Stimulated activated CD4-positive, alpha-beta T cell treated with anti-CD3 and anti-CD28 coated beads, Interleukin-2, amount 100 ng/mL, for 4 hours (primary cell): ENCODE data around the gene THOC7.
A peak's percentile ranks its signal among the peaks of the same experiment; 100 is the strongest.

Source experiments
- DNase-seq: peaks from one replicate; pipeline ENCODE4 v3.0.0-alpha.2; 2020; ENCODE audit warnings: low read depth

The THOC7 gene

GRCh38 chr3:63878394-63879060, 14.9 kb upstream of the THOC7 start:
- no peak for DNase-seq

GRCh38 chr3:63877737-63878393, 14.3 kb upstream of the THOC7 start:
- no peak for DNase-seq

GRCh38 chr3:63876260-63876659, 12.7 kb upstream of the THOC7 start:
- DNase-seq: no peak

GRCh38 chr3:63875510-63875909, 11.9 kb upstream of the THOC7 start:
- no peak for DNase-seq

- DNase-seq: no peak
These were observed 11.2 kb upstream of the THOC7 start for GRCh38 chr3:63874769-63875168.

GRCh38 chr3:63872135-63872924, 8.7 kb upstream of the THOC7 start:
- no peak for DNase-seq

GRCh38 chr3:63870615-63871005, 7.0 kb upstream of the THOC7 start:
- DNase-seq: no peak

GRCh38 chr3:63869940-63870614, 6.5 kb upstream of the THOC7 start:
- no peak for DNase-seq

GRCh38 chr3:63867225-63867624, 3.6 kb upstream of the THOC7 start:
- no peak for DNase-seq

GRCh38 chr3:63864965-63865327, 1.3 kb upstream of the THOC7 start:
- no peak for DNase-seq

GRCh38 chr3:63864008-63864964, 681 bp upstream of the THOC7 start:
- peak; percentile 24 for DNase-seq

- DNase-seq: no peak
These were observed 828 bp downstream of the THOC7 start for GRCh38 chr3:63862804-63863149.

GRCh38 chr3:63861306-63861705, 2.3 kb downstream of the THOC7 start:
- no peak for DNase-seq

- DNase-seq: no peak
These were observed 2.8 kb downstream of the THOC7 start for GRCh38 chr3:63860776-63861175.

GRCh38 chr3:63857311-63857710, 6.3 kb downstream of the THOC7 start:
- no peak for DNase-seq

GRCh38 chr3:63855333-63855940, 8.2 kb downstream of the THOC7 start:
- DNase-seq: no peak

- DNase-seq: no peak
These were observed 10.5 kb downstream of the THOC7 start for GRCh38 chr3:63853106-63853505.

- DNase-seq: no peak
These were observed 12.3 kb downstream of the THOC7 start for GRCh38 chr3:63851287-63851686.

- DNase-seq: no peak
These were observed 14.4 kb downstream of the THOC7 start for GRCh38 chr3:63849175-63849574.

- no peak for DNase-seq
These were observed 15.7 kb downstream of the THOC7 start for GRCh38 chr3:63847718-63848450.
